GM10248 (cell line): ENCODE results near the gene LTA4H.

Experiments used
- CTCF ChIA-PET: fragments of 300-600 bp; sonication (Branson Sonifier 250); formaldehyde crosslinking; extraction: SDS; loops from one replicate; lab custom pipeline; 2021; ENCODE audit warnings: antibody characterized with exemption; lab: Yijun Ruan, JAX
- POLR2A ChIA-PET: fragments of 350-650 bp; sonication (Branson Sonifier 250); formaldehyde crosslinking; extraction: SDS; loops from one replicate; lab custom pipeline; 2020; ENCODE audit warnings: antibody characterized with exemption; lab: Yijun Ruan, JAX
- DNase-seq: peaks from one replicate; pipeline ENCODE4 v3.0.0; 2012; ENCODE audit errors: extremely low spot score
- TF ChIP-seq, protein P1 (sequence below): IDR thresholded peaks from 2 replicates; pipeline ENCODE4 v1.5.1; 2012; ENCODE audit warnings: mild to moderate bottlenecking, low read depth; ENCODE audit errors: extremely low read depth, missing control alignments, control extremely low read depth

LTA4H gene

DNA sequence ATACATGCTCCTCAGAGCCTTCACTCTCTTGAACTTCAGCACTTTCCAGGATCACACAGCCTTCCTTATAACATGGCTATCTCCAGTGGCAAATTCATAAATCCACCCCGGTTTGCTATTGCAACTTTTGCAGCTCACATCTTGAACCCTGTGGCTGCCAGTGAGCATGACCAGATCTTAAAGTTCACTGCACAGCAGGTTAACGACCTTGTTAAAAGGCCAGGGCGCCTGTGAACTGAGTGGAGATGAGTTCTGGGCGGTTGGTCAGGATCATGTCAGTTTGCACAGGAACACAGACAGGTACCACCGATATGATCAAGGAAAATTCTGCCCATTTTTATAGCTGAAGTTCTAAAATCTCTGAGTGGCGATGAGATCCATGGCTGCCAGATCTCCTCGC is 24.7 kb upstream of the LTA4H start:
- ChIA-PET CTCF (interaction anchor here (1.0 to 7.8 kb wide), 9 partner anchors 13 to 461 kb away, joined by 3 to 123 read pairs (median 8); partner anchors contain the start of genes CDK17, CFAP54 and LTA4H), POLR2A (no interaction called here)
- no peak for DNase-seq
- TF ChIP-seq, protein P1, sequence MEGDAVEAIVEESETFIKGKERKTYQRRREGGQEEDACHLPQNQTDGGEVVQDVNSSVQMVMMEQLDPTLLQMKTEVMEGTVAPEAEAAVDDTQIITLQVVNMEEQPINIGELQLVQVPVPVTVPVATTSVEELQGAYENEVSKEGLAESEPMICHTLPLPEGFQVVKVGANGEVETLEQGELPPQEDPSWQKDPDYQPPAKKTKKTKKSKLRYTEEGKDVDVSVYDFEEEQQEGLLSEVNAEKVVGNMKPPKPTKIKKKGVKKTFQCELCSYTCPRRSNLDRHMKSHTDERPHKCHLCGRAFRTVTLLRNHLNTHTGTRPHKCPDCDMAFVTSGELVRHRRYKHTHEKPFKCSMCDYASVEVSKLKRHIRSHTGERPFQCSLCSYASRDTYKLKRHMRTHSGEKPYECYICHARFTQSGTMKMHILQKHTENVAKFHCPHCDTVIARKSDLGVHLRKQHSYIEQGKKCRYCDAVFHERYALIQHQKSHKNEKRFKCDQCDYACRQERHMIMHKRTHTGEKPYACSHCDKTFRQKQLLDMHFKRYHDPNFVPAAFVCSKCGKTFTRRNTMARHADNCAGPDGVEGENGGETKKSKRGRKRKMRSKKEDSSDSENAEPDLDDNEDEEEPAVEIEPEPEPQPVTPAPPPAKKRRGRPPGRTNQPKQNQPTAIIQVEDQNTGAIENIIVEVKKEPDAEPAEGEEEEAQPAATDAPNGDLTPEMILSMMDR, result no peak

DNA sequence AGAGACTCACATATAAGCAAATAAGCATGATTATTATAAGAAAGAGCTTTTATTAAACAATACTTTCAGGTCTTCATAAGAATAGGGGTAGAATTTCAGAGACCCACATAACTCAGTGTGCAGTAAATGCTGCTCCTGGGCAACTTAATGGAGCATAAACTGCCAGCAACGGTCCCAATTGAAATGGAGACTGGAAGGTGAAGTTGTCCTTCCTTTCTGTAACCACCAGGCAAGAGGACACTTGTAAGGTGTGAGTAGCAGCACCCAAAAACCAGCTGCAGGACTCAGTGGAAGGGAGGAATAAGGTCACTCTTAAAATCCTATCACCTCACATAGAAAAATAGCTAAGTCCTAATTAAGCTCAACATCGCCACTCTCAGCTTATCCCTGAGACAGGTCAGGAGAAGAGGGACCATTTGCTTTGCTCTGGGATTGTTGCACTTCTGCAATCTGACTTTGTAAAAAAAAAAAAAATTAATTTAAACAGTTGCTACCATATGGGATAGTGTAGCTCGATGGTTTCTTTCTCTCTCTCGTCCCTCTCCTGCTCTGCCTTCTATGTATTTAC is 22.7 kb upstream of the LTA4H start:
- TF ChIP-seq, protein P1, result no peak
- DNase-seq, result no peak
- POLR2A ChIA-PET, result no interaction called here
- CTCF ChIA-PET, result interaction anchor here (1.1 to 7.8 kb wide), 4 partner anchors 18 to 458 kb away, joined by 3 to 123 read pairs (median 44); no protein-coding TSS in a partner anchor

DNA sequence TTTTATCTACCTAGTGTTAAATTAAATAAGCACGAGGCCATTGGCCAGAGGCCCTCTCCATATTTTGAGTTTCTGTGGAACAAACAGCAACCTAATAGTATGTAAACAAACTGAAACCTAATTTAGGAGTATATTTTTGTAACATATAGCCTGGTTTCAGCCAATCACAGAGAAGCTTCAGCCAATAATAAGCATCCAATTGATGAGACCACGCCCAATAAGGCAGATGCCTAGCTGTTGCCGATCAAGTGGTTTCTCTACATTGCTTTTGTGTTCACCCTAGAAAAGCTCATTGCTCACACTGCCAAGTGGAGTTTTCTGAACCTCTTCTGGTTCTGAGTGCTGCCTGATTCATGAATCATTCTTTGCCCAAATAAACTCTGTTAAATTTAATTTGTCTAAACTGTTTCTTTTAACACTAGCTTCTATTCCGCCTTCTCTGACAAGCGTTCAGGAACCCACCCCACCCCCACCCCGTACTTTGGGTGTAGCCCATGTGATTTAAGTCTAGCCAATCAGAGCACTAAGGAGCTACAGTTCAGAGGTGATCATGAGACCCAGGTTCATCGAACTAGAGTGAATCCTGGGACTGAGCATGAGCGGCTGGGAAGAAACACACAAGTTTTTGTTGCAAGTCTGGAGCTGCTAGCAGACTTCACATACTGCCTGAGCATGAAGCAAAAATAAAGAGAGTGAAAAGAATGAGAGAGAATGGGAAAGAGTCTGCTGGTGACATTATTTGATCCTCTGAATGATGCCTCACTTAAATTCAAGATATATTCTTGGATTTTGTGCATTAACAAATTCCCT is 21.5 kb upstream of the LTA4H start:
- no peak for DNase-seq
- TF ChIP-seq, protein P1, result no peak
- CTCF ChIA-PET, result interaction anchor here (1.1 to 7.8 kb wide), 5 partner anchors 14 to 459 kb away, joined by 3 to 123 read pairs (median 6); no protein-coding TSS in a partner anchor
- POLR2A ChIA-PET, result no interaction called here

DNA sequence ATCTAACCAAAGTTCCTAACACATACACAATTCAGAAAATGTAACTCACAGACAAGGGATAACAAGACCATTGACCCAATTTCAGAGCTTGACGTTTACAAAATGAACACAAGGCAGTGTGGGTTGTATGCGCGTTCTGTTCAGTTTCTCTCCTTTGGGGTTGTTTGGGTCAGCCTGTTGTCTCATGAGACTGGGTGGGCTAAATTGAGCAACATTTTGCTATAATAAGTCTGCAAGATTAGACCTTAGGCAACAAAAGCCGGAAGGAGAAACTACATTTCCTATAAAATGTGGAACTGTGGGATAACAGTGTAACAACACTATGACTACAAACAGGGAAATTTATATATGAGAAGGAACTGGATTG is 18.8 kb upstream of the LTA4H start:
- CTCF ChIA-PET, result interaction anchor here (1.4 to 1.6 kb wide), 2 partner anchors 161 to 463 kb away, joined by 3 to 5 read pairs; no protein-coding TSS in a partner anchor
- DNase-seq, result no peak
- POLR2A ChIA-PET, result no interaction called here
- TF ChIP-seq, protein P1, result no peak

DNA sequence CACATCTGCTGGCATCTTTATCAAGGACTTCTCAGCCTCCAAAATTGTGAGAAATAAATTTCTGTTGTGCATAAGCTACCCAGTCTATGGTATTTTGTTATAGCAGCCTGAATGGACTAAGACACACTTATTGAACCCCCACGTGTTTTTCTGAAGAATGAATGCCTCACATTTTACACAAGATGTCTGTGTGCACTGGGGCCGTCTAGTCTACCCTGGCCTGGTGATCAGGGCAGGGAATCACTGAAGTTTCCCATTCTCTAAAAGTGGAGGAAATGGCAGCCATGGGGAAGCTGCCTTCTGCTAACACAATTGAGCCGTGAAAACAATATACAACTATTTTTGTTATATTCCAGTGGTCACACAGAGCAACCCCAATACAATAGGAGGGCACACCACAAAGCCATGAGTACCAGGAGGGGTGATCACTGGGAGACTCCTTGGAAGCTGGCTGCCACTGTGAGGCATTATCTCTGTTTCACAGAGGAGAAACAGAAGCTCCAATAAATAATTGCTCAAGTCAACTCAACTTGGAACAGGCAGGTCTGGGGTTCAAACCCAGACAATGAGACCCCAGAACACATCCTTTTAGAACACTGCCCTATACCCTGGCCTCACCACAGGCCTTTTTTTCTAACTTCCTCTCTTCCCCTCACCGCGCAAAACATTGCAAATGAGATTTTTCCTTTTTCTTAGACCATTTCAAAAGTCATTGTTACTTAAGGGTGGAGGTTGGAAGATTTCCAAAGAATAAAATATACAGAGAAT is 18.3 kb upstream of the LTA4H start:
- ChIA-PET POLR2A (no interaction called here), CTCF (interaction anchor here (1.2 to 1.6 kb wide), 3 partner anchors 7 to 463 kb away, joined by 3 to 5 read pairs (median 3); no protein-coding TSS in a partner anchor)
- DNase-seq, result no peak
- TF ChIP-seq, protein P1, result no peak
